Upper lobe of left lung (tissue), 6 donors: ENCODE measurements around the gene GPATCH11. TPM values are rescaled to one million over a fixed set of nuclear protein-coding genes. Genes with fewer than 3 reads are reported as not detected.

ENCODE experiments used
- ATAC-seq, 2 donors: fragments of 200-7000 bp; cut with Tn5 transposase; one replicate each; pipeline ENCODE4 v1.9.1; 2022; ENCODE audit warnings: mild to moderate bottlenecking in 2 of 2, moderate library complexity in 2 of 2; ENCODE audit not compliant: low FRiP score in 2 of 2
- DNase-seq, 2 donors: peaks; one replicate each; pipeline ENCODE4 v3.0.0-alpha.2; 2019 to 2020
- H3K27ac ChIP-seq, 4 donors: fragments of 200-600 bp; sonication (generic); one replicate each; pipeline ENCODE4 v1.5.1; 2016 to 2019
- H3K27me3 ChIP-seq, 4 donors: fragments of 200-600 bp; sonication (generic); one replicate each; pipeline ENCODE4 v1.5.1; 2017 to 2019
- H3K36me3 ChIP-seq, 4 donors: fragments of 200-600 bp; sonication (generic); one replicate each; pipeline ENCODE4 v1.5.1; 2016 to 2019
- H3K4me1 ChIP-seq, 4 donors: fragments of 200-600 bp; sonication (generic); one replicate each; pipeline ENCODE4 v1.5.1; 2018 to 2019
- H3K4me3 ChIP-seq, 4 donors: fragments of 200-600 bp; sonication (generic); one replicate each; pipeline ENCODE4 v1.5.1; 2017 to 2019; ENCODE audit warnings: mild to moderate bottlenecking in 2 of 4, moderate library complexity in 1 of 4
- H3K9me3 ChIP-seq, 4 donors: fragments of 200-600 bp; sonication (generic); one replicate each; pipeline ENCODE4 v1.5.1; 2018 to 2019
- EP300 ChIP-seq, 4 donors: sonication (generic); formaldehyde crosslinking; IDR thresholded peaks; one replicate each; pipeline ENCODE4 v1.5.1; 2017; ENCODE audit warnings: antibody characterized with exemption in 4 of 4, control low read depth in 2 of 4
- POLR2A ChIP-seq, 4 donors: fragments of 450-650 bp; IDR thresholded peaks; one replicate each; pipeline ENCODE4 v1.5.1; 2016 to 2017; ENCODE audit warnings: antibody characterized with exemption in 4 of 4, mild to moderate bottlenecking in 2 of 4
- POLR2AphosphoS5 ChIP-seq, 2 donors: sonication (generic); formaldehyde crosslinking; IDR thresholded peaks; one replicate each; pipeline ENCODE4 v1.5.1; 2017; ENCODE audit warnings: antibody characterized with exemption in 2 of 2
- WGBS, 2 donors: methylation state at CpG; one replicate each; pipeline ENCODE4 v1.1.5; 2017 to 2018; 5-methylcytosine and 5-hydroxymethylcytosine counted together
- total RNA-seq, 6 donors: library from RNA; depleted of rRNA in 4 of 6; stranded (reverse); fragments of >200 nt in 4 of 6; gene quantifications; one replicate each; pipeline versions ENCODE4 v1.1.0 to v1.2.1, GENCODE V29; 2016 to 2021
- TF ChIP-seq, protein P1 (sequence below), 6 experiments: fragments of 450-650 bp in 4 of 6; fragments of 200-600 bp in 2 of 6; sonication (generic) in 2 of 6; IDR thresholded peaks; one replicate each; pipeline ENCODE4 v1.5.1; 2016 to 2019; ENCODE audit warnings: antibody characterized with exemption in 6 of 6
- donor health status: DM: no; HTN: no; CAD: no; lungs with moderate emphysema.
- donor health status: DM: no; HTN: yes; CAD: no; lungs with severe emphysema.

Gene GPATCH11
- total RNA-seq, 6 donors from 2014 or later = 3.9 to 11.6 (median 8.3) TPM

DNA sequence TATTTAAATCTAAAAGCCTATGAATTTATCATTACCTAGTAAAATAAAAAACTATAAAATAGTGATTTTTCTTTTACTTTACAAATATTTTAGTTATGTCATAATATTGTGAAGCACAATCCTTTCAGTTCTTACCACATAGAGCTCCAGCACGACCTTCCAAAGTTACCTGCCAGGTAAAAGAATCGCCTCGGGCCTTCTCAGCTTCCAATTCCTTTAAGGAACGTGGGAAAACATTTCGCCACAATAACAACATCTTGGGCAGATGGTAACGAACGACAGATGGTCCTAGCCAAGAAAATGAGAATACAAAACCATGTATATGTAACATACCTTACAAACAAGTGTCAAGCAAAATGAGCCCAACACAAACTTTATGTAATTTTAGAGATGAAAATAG lies 23.9 kb upstream of the GPATCH11 start:
- no peak for ATAC-seq
- WGBS, 2 donors = 93 to 94% methylated on average over 7 of the region's 7 CpGs
- Histone ChIP-seq H3K4me1 (no peaks in the 10 kb centered on the region), H3K9me3 (no peaks in the 10 kb centered on the region), H3K36me3 (peaks cover 10 to 98% (median 52%) of the 10 kb centered on the region in 4 donors), H3K4me3 (no peak overlapping the region), H3K27ac (no peak overlapping the region), H3K27me3 (no peaks in the 10 kb centered on the region)
- no peak for TF ChIP-seq POLR2A (IDR thresholded peaks at IDR 0.05)
- TF ChIP-seq POLR2AphosphoS5 (IDR thresholded peaks at IDR 0.05) = no peak
- no peak for TF ChIP-seq EP300 (IDR thresholded peaks at IDR 0.05)
- TF ChIP-seq, protein P1, sequence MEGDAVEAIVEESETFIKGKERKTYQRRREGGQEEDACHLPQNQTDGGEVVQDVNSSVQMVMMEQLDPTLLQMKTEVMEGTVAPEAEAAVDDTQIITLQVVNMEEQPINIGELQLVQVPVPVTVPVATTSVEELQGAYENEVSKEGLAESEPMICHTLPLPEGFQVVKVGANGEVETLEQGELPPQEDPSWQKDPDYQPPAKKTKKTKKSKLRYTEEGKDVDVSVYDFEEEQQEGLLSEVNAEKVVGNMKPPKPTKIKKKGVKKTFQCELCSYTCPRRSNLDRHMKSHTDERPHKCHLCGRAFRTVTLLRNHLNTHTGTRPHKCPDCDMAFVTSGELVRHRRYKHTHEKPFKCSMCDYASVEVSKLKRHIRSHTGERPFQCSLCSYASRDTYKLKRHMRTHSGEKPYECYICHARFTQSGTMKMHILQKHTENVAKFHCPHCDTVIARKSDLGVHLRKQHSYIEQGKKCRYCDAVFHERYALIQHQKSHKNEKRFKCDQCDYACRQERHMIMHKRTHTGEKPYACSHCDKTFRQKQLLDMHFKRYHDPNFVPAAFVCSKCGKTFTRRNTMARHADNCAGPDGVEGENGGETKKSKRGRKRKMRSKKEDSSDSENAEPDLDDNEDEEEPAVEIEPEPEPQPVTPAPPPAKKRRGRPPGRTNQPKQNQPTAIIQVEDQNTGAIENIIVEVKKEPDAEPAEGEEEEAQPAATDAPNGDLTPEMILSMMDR (IDR thresholded peaks at IDR 0.05) = no peak
- no peak for DNase-seq

GRCh38 chr2:37061013-37061711 lies 23.2 kb upstream of the GPATCH11 start:
- Histone ChIP-seq H3K9me3 (no peaks in the 10 kb centered on the region), H3K4me1 (no peaks in the 10 kb centered on the region), H3K4me3 (no peak overlapping the region), H3K27me3 (no peaks in the 10 kb centered on the region), H3K36me3 (peaks cover 10 to 98% (median 51%) of the 10 kb centered on the region in 4 donors), H3K27ac (no peak overlapping the region)
- no peak for TF ChIP-seq EP300 (IDR thresholded peaks at IDR 0.05)
- TF ChIP-seq, protein P1 (IDR thresholded peaks at IDR 0.05) = no peak
- TF ChIP-seq POLR2AphosphoS5 (IDR thresholded peaks at IDR 0.05) = no peak
- TF ChIP-seq POLR2A (IDR thresholded peaks at IDR 0.05) = no peak
- ATAC-seq (no peak), DNase-seq (no peak)

DNA sequence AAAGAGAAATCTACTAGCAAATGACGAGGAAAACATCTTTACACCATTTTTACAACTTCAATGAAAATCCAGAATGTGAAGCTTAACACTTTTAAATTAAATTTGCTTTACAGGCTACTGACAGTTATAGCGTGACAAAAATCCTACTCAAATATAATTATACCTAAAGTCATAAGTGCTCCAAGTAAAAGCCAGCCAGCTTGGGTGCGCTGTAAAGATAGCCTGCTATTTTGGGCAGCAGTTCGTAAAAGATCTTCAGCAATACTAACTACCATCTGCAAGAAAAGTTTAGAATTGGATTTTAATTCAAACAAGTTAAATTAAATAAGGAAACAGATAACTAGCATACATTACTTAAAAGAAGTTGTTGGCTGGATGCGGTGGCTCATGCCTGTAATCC lies 22.5 kb upstream of the GPATCH11 start:
- Histone ChIP-seq H3K27ac (no peak overlapping the region), H3K36me3 (peaks cover 8 to 98% (median 49%) of the 10 kb centered on the region in 4 donors), H3K9me3 (no peaks in the 10 kb centered on the region), H3K4me1 (no peaks in the 10 kb centered on the region), H3K4me3 (no peak overlapping the region), H3K27me3 (no peaks in the 10 kb centered on the region)
- DNase-seq = no peak
- ATAC-seq = no peak
- WGBS, 2 donors = 95 to 96% methylated on average over 5 of the region's 5 CpGs
- TF ChIP-seq, protein P1 (IDR thresholded peaks at IDR 0.05) = no peak
- TF ChIP-seq EP300 (IDR thresholded peaks at IDR 0.05) (no peak), POLR2A (IDR thresholded peaks at IDR 0.05) (no peak), POLR2AphosphoS5 (IDR thresholded peaks at IDR 0.05) (no peak)

- H3K36me3 ChIP-seq = peaks cover 19 to 98% (median 47%) of the 10 kb centered on the region in 4 donors
- 72 to 89% methylated on average over 6 of the region's 6 CpGs for WGBS, 2 donors
These were observed 15.6 kb upstream of the GPATCH11 start for GRCh38 chr2:37068686-37069085.

More at GRCh38 chr2:37068686-37069085, 15.6 kb upstream of the GPATCH11 start:
- H3K27me3 ChIP-seq = no peaks in the 10 kb centered on the region
- no peaks in the 10 kb centered on the region for H3K9me3 ChIP-seq
- ATAC-seq (no peak), DNase-seq (no peak)
- no peaks in the 10 kb centered on the region for H3K4me1 ChIP-seq
- H3K27ac ChIP-seq = no peak overlapping the region
- H3K4me3 ChIP-seq = no peak overlapping the region
- TF ChIP-seq POLR2AphosphoS5 (IDR thresholded peaks at IDR 0.05) (no peak), EP300 (IDR thresholded peaks at IDR 0.05) (no peak), POLR2A (IDR thresholded peaks at IDR 0.05) (no peak)
- TF ChIP-seq, protein P1 (IDR thresholded peaks at IDR 0.05) = no peak
